Neural crest cell (in vitro differentiated cells): ENCODE results near the gene TGDS. TPM values are rescaled to one million over a fixed set of nuclear protein-coding genes. Genes with fewer than 3 reads are reported as not detected.
"Not testable (repeated sequence)": the region's sequence is repeated elsewhere in the genome, so short reads cannot be mapped to it uniquely, and the experiment has no call there.

Experiments
- DNase-seq: peaks from one replicate; pipeline ENCODE4 v3.0.0; 2021; ENCODE audit warnings: low read depth, mixed read lengths, low spot score
- H3K27ac Mint-ChIP-seq: one replicate; pipeline ENCODE4 v1.8.0; 2021; ENCODE audit warnings: mild to moderate bottlenecking, mixed read lengths; ENCODE audit not compliant: unreplicated experiment
- H3K27me3 Mint-ChIP-seq: 2 replicates; pipeline ENCODE4 v1.8.0; 2021; ENCODE audit warnings: low read depth, mild to moderate bottlenecking, mixed read lengths
- H3K36me3 Mint-ChIP-seq: 2 replicates; pipeline ENCODE4 v1.8.0; 2021; ENCODE audit warnings: low read depth, mild to moderate bottlenecking, mixed read lengths
- H3K4me1 Mint-ChIP-seq: 2 replicates; pipeline ENCODE4 v1.8.0; 2021; ENCODE audit warnings: mixed read lengths
- H3K4me3 Mint-ChIP-seq: one replicate; pipeline ENCODE4 v1.8.0; 2021; ENCODE audit warnings: mild to moderate bottlenecking, mixed read lengths
- H3K9me3 Mint-ChIP-seq: 2 replicates; pipeline ENCODE4 v1.8.0; 2021; ENCODE audit warnings: mixed read lengths
- CTCF ChIP-seq: fragments of 200-600 bp; sonication (generic); conservative IDR thresholded peaks from 2 replicates; pipeline ENCODE4 v1.5.0; 2021; ENCODE audit warnings: antibody characterized with exemption, mild to moderate bottlenecking
- long read RNA-seq: library from polyadenylated mRNA; unstranded; transcript quantifications from one replicate; pipeline ENCODE4 v2.0.0, GENCODE V29; 2020
- total RNA-seq: library from RNA; stranded (reverse); gene quantifications from 2 replicates; pipeline ENCODE4 v1.2.1, GENCODE V29; 2021

The TGDS gene
- 10.0 and 10.5 TPM in 2 replicates for total RNA-seq
- long read RNA-seq, transcript TGDS-201 (12 exons, 1,905 nt), result major isoform, 15 of 30 reads
- long read RNA-seq, partial matches to known transcripts, result 3 of 30 reads
- long read RNA-seq, other reads (novel, unspliced or antisense), result 12 of 30 reads

- H3K27ac Mint-ChIP-seq, result peak within 1 kb of the TSS; percentile 91
- H3K36me3 Mint-ChIP-seq, result peaks cover 7% of the 10 kb centered on the region
- TF ChIP-seq CTCF, result peak; percentile 31
- peak within 1 kb of the TSS; percentile 97 for H3K4me3 Mint-ChIP-seq
- no peaks in the 10 kb centered on the region for H3K27me3 Mint-ChIP-seq
- DNase-seq, result peak; percentile 73
- H3K4me1 Mint-ChIP-seq, result peaks cover 23% of the 10 kb centered on the region
- peaks cover 6% of the 10 kb centered on the region for H3K9me3 Mint-ChIP-seq
Observed at GRCh38 chr13:94595950-94596574, at the start of gene TGDS. TGDS (minus strand) TSS chr13:94596152; CDS start chr13:94596136, 16 bp downstream.

GRCh38 chr13:94641409-94641941 is 45.5 kb upstream of the TGDS start:
- Mint-ChIP-seq H3K4me1 (peaks cover 19% of the 10 kb centered on the region), H3K27ac (peak overlapping the region; percentile 14), H3K36me3 (peaks cover 11% of the 10 kb centered on the region), H3K27me3 (no peaks in the 10 kb centered on the region), H3K4me3 (no peak overlapping the region), H3K9me3 (peaks cover 6% of the 10 kb centered on the region)
- TF ChIP-seq CTCF, result no peak
- DNase-seq, result no peak

- H3K4me1 Mint-ChIP-seq, result peaks cover 19% of the 10 kb centered on the region
- H3K27me3 Mint-ChIP-seq, result no peaks in the 10 kb centered on the region
- no peak overlapping the region for H3K27ac Mint-ChIP-seq
- no peak overlapping the region for H3K4me3 Mint-ChIP-seq
- TF ChIP-seq CTCF, result no peak
- H3K36me3 Mint-ChIP-seq, result peaks cover 16% of the 10 kb centered on the region
- H3K9me3 Mint-ChIP-seq, result peaks cover 6% of the 10 kb centered on the region
- DNase-seq, result no peak
Observed at GRCh38 chr13:94640721-94641120, 44.8 kb upstream of the TGDS start.

- Mint-ChIP-seq H3K36me3 (peaks cover 20% of the 10 kb centered on the region), H3K4me1 (peaks cover 19% of the 10 kb centered on the region)
- H3K27ac Mint-ChIP-seq, H3K4me3 Mint-ChIP-seq, H3K27me3 Mint-ChIP-seq, H3K9me3 Mint-ChIP-seq, DNase-seq: not testable (repeated sequence)
Observed at GRCh38 chr13:94637677-94638076, 41.7 kb upstream of the TGDS start.

- TF ChIP-seq CTCF, result no peak
- Mint-ChIP-seq H3K27me3 (no peaks in the 10 kb centered on the region), H3K27ac (no peak overlapping the region), H3K9me3 (peaks cover 6% of the 10 kb centered on the region), H3K36me3 (peaks cover 20% of the 10 kb centered on the region), H3K4me3 (no peak overlapping the region), H3K4me1 (peaks cover 18% of the 10 kb centered on the region)
- DNase-seq, result no peak
Observed at GRCh38 chr13:94636942-94637578, 41.1 kb upstream of the TGDS start.

GRCh38 chr13:94636096-94636495 is 40.1 kb upstream of the TGDS start:
- not testable (repeated sequence) for H3K27ac Mint-ChIP-seq, DNase-seq, H3K4me1 Mint-ChIP-seq, H3K4me3 Mint-ChIP-seq, H3K9me3 Mint-ChIP-seq, H3K27me3 Mint-ChIP-seq
- peaks cover 20% of the 10 kb centered on the region for H3K36me3 Mint-ChIP-seq
